ENCODE data around the gene ACSL3.
"Not testable (repeated sequence)": the region's sequence is repeated elsewhere in the genome, so short reads cannot be mapped to it uniquely, and the experiment has no call there.

Gene ACSL3

GRCh38 chr2:222840060-222840802 lies 20.6 kb upstream of the ACSL3 start:
- DNase-seq (ENCODE audit: low spot score), result no peak
- TF ChIP-seq, protein P1, sequence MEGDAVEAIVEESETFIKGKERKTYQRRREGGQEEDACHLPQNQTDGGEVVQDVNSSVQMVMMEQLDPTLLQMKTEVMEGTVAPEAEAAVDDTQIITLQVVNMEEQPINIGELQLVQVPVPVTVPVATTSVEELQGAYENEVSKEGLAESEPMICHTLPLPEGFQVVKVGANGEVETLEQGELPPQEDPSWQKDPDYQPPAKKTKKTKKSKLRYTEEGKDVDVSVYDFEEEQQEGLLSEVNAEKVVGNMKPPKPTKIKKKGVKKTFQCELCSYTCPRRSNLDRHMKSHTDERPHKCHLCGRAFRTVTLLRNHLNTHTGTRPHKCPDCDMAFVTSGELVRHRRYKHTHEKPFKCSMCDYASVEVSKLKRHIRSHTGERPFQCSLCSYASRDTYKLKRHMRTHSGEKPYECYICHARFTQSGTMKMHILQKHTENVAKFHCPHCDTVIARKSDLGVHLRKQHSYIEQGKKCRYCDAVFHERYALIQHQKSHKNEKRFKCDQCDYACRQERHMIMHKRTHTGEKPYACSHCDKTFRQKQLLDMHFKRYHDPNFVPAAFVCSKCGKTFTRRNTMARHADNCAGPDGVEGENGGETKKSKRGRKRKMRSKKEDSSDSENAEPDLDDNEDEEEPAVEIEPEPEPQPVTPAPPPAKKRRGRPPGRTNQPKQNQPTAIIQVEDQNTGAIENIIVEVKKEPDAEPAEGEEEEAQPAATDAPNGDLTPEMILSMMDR (IDR thresholded peaks at IDR 0.05; ENCODE audit: extremely low read depth, missing control alignments), result no peak

- DNase-seq (ENCODE audit: low spot score), result no peak
- TF ChIP-seq, protein P1 (IDR thresholded peaks at IDR 0.05; ENCODE audit: extremely low read depth, missing control alignments), result no peak
These were observed 18.2 kb upstream of the ACSL3 start for GRCh38 chr2:222842491-222843174.

DNA sequence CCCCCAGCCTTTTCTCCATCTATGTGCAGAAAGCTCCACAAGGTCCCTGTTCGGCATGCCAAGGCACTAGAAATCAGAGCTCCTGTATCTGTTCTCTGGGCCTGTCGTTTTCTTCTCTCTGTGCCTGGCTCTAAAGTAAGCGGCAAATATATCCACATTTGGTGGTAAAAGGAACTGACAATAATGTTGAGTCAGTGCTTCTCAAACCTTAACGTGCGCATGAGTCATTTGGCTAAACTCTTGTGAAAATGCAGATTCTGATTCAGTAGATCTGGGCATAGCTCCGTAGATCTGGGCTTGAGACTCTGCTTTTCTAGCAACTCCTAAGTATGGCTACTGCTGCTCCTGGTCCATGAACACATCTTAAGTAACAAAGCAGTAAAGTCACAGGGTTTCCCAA lies 16.5 kb upstream of the ACSL3 start:
- TF ChIP-seq, protein P1 (IDR thresholded peaks at IDR 0.05; ENCODE audit: extremely low read depth, missing control alignments), result no peak

GRCh38 chr2:222845314-222845713 lies 15.5 kb upstream of the ACSL3 start:
- DNase-seq (ENCODE audit: low spot score), result not testable (repeated sequence)

More for the DNA sequence above, 16.5 kb upstream of the ACSL3 start:
- no peak for DNase-seq (ENCODE audit: low spot score)

GRCh38 chr2:222846003-222846402 lies 14.8 kb upstream of the ACSL3 start:
- no peak for DNase-seq (ENCODE audit: low spot score)
- TF ChIP-seq, protein P1 (IDR thresholded peaks at IDR 0.05; ENCODE audit: extremely low read depth, missing control alignments), result no peak

- DNase-seq (ENCODE audit: low spot score), result not testable (repeated sequence)
These were observed 12.8 kb upstream of the ACSL3 start for GRCh38 chr2:222848031-222848430.

DNA sequence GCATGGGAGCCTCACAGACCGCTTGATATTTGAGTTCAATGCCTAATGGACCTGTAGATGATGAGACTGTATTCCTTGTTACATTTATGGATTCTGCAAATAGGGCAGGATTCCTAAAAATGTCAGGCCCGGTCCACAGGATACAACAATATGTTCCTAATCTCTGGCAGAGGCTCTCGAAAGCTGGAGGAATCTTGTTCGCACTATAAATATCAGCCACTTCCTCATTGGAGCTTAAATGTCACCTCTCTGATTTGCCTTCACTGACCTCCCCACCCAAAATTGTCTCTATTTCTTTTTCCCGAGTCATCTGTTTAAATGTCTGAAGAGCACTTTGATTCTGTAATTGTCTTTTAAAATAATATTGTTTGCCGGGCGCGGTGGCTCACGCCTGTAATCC lies 12.0 kb upstream of the ACSL3 start:
- TF ChIP-seq, protein P1 (IDR thresholded peaks at IDR 0.05; ENCODE audit: extremely low read depth, missing control alignments), result no peak
- DNase-seq (ENCODE audit: low spot score), result no peak

DNA sequence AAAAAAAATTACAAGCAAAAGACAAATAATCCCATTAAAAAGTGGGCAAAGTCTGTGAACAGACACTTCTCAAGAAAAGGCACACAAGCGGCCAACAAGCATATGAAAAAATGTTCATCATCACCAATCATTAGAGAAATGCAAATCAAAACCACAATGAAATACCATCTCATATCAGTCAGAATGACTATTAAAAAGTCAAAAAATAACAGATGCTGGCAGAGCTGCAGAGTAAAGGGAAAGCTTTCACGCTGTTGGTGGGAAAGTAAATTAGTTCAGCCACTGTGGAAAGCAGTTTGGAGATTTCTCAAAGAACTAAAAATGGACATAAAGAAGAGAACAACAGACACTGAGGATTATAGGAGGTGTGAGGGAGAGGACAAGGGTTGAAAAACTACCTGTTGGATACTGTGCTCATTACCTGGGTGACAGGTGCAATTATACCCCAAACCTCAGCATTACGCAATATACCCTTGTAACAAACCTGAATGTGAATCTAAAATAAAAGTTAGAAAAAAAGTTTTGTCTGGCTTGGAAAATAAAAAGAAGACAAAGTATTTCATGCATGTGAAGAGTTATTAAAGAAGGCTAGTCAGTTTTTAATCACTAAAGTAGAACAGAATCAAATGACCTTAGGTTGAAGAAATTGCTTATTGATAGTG lies 8.7 kb upstream of the ACSL3 start:
- TF ChIP-seq, protein P1 (IDR thresholded peaks at IDR 0.05; ENCODE audit: extremely low read depth, missing control alignments), result no peak
- DNase-seq (ENCODE audit: low spot score), result no peak
